Ovary (tissue), 3 donors: ENCODE measurements around the gene SGMS1.
"Not testable (repeated sequence)": the region's sequence is repeated elsewhere in the genome, so short reads cannot be mapped to it uniquely, and the experiment has no call there.

Experiments used
- CTCF ChIP-seq, 3 donors: fragments of 450-650 bp in 2 of 3; fragments of 200-600 bp in 1 of 3; IDR thresholded peaks; one replicate each; pipeline versions ENCODE4 v1.5.1 to v1.8.0; 2016 to 2022; ENCODE audit warnings: antibody characterized with exemption in 3 of 3, mild to moderate bottlenecking in 1 of 3
- EP300 ChIP-seq: sonication (generic); formaldehyde crosslinking; IDR thresholded peaks from one replicate; pipeline ENCODE4 v1.6.1; 2017; ENCODE audit warnings: antibody characterized with exemption
- donor health status: DM: no; HTN: no; CAD: no.

DNA sequence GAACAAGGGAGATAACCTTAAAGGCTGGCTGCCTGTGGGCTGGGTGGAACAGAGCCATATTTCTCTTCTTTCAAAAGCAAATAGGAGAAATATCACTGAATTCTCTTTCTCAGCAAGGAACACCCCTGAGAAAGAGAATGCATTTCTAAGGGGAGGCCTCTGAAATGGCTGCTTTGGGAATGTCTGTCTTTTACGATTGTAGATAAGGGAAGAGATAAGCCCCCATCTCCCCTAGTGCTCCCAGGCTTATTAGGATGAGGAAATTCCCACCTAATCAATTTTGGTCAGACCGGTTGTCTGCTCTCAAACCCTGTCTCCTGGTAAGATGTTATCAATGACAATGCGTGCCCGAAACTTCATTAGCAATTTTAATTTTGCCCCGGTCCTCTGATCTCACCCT, 178.0 kb downstream of the SGMS1 start:
- not testable (repeated sequence) for TF ChIP-seq CTCF (IDR thresholded peaks at IDR 0.05); EP300
